ENCODE data around the gene TNPO1.

Gene TNPO1

DNA sequence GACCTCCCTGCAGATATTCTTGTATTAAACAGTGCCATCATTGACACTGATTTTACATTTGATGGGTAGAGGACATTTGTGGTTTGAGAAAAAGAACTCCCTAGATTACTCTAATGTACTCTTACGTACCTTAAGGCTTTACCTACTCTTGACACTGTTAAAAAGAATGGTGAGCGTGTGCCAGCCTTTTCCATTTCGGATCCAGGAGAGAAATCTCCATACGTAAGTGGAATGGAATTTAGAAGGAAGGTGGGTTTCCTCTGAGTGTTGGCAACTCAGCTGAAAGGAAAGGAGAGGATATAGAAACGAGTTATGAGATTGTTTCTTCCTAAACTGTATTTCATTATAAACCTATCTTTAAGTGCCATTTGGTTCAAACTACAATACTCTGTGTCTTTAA, 40.9 kb downstream of the TNPO1 start (continued):
- TF ChIP-seq, protein P1, sequence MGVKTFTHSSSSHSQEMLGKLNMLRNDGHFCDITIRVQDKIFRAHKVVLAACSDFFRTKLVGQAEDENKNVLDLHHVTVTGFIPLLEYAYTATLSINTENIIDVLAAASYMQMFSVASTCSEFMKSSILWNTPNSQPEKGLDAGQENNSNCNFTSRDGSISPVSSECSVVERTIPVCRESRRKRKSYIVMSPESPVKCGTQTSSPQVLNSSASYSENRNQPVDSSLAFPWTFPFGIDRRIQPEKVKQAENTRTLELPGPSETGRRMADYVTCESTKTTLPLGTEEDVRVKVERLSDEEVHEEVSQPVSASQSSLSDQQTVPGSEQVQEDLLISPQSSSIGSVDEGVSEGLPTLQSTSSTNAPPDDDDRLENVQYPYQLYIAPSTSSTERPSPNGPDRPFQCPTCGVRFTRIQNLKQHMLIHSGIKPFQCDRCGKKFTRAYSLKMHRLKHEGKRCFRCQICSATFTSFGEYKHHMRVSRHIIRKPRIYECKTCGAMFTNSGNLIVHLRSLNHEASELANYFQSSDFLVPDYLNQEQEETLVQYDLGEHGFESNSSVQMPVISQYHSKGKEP (tag by site-specific recombination; IDR thresholded peaks at IDR 0.05): no peak
- TF ChIP-seq ZNF549 (tag by site-specific recombination; IDR thresholded peaks at IDR 0.05) (no peak), ZNF23 (tag by site-specific recombination; IDR thresholded peaks at IDR 0.05; ENCODE audit: borderline replicate concordance) (no peak)

DNA sequence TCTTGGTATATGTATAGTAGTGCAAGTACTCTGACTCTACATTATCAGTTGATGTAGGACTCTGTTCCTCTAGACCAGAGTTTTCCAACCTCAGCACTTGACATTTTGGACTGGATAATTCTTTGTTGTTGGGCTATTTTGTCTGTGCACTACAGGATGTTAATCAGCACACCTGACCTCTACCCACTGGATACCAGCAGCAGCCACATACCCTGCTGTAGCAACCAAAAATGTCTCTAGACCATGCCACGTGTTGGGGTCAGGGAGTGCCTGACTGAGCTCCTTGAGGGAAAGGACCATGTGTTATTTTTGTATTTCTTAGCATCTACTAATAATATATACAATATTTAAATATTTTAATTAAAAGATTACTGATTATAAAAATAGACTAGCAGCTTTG, 42.7 kb downstream of the TNPO1 start:
- Histone ChIP-seq H3K36me3 (ENCODE audit: control insufficient read depth in 2 of 2, insufficient read depth in 1 of 2, low read length in 2 of 2) (peaks cover 73 to 88% of the 10 kb centered on the region in 2 experiments), H3K4me1 (ENCODE audit: control insufficient read depth, insufficient read depth, low read length) (no peaks in the 10 kb centered on the region), H3K4me3 (ENCODE audit: low read depth, low read length) (no peak overlapping the region), H3K9me3 (ENCODE audit: control insufficient read depth, insufficient read depth, low read depth, low read length) (no peaks in the 10 kb centered on the region), H3K27ac (ENCODE audit: extremely low read depth, low read depth, low read length) (no peak overlapping the region)
- TF ChIP-seq ZNF423 (tag by site-specific recombination; IDR thresholded peaks at IDR 0.05) (no peak), ZNF366 (tag by site-specific recombination; conservative IDR thresholded peaks at IDR 0.05) (no peak), ZNF561 (tag by site-specific recombination; IDR thresholded peaks at IDR 0.05; ENCODE audit: borderline replicate concordance) (no peak), ZSCAN23 (tag by site-specific recombination; IDR thresholded peaks at IDR 0.05) (no peak), ZNF629 (tag by site-specific recombination; IDR thresholded peaks at IDR 0.05) (no peak), ZNF610 (tag by site-specific recombination; IDR thresholded peaks at IDR 0.05; ENCODE audit: borderline replicate concordance) (no peak), ZNF510 (tag by site-specific recombination; IDR thresholded peaks at IDR 0.05; ENCODE audit: insufficient replicate concordance) (no peak), MZF1 (tag by site-specific recombination; IDR thresholded peaks at IDR 0.05; ENCODE audit: borderline replicate concordance) (no peak), ZNF660 (tag by site-specific recombination; IDR thresholded peaks at IDR 0.05) (no peak), ZNF2 (tag by site-specific recombination; IDR thresholded peaks at IDR 0.05) (no peak), GLIS2 (tag by site-specific recombination; IDR thresholded peaks at IDR 0.05) (no peak), SP2 (tag by site-specific recombination; IDR thresholded peaks at IDR 0.05) (no peak), ZNF10 (tag by site-specific recombination; IDR thresholded peaks at IDR 0.05) (no peak), KLF8 (tag by site-specific recombination; IDR thresholded peaks at IDR 0.05) (no peak), ZNF501 (tag by site-specific recombination; IDR thresholded peaks at IDR 0.05) (no peak), ZNF558 (tag by site-specific recombination; IDR thresholded peaks at IDR 0.05) (no peak)
- TF ChIP-seq, protein P2, sequence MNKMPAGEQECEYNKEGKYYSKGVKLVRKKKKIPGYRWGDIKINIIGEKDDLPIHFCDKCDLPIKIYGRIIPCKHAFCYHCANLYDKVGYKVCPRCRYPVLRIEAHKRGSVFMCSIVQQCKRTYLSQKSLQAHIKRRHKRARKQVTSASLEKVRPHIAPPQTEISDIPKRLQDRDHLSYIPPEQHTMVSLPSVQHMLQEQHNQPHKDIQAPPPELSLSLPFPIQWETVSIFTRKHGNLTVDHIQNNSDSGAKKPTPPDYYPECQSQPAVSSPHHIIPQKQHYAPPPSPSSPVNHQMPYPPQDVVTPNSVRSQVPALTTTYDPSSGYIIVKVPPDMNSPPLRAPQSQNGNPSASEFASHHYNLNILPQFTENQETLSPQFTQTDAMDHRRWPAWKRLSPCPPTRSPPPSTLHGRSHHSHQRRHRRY (tag by site-specific recombination; IDR thresholded peaks at IDR 0.05): no peak
- TF ChIP-seq, protein P3, sequence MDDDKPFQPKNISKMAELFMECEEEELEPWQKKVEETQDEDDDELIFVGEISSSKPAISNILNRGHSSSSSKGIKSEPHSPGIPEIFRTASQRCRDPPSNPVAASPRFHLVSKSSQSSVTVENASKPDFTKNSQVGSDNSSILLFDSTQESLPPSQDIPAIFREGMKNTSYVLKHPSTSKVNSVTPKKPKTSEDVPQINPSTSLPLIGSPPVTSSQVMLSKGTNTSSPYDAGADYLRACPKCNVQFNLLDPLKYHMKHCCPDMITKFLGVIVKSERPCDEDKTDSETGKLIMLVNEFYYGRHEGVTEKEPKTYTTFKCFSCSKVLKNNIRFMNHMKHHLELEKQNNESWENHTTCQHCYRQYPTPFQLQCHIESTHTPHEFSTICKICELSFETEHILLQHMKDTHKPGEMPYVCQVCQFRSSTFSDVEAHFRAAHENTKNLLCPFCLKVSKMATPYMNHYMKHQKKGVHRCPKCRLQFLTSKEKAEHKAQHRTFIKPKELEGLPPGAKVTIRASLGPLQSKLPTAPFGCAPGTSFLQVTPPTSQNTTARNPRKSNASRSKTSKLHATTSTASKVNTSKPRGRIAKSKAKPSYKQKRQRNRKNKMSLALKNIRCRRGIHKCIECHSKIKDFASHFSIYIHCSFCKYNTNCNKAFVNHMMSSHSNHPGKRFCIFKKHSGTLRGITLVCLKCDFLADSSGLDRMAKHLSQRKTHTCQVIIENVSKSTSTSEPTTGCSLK (tag by site-specific recombination; IDR thresholded peaks at IDR 0.05): no peak
- TF ChIP-seq, protein P4, sequence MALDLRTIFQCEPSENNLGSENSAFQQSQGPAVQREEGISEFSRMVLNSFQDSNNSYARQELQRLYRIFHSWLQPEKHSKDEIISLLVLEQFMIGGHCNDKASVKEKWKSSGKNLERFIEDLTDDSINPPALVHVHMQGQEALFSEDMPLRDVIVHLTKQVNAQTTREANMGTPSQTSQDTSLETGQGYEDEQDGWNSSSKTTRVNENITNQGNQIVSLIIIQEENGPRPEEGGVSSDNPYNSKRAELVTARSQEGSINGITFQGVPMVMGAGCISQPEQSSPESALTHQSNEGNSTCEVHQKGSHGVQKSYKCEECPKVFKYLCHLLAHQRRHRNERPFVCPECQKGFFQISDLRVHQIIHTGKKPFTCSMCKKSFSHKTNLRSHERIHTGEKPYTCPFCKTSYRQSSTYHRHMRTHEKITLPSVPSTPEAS (tag by site-specific recombination; IDR thresholded peaks at IDR 0.05): no peak
- CTCF ChIA-PET: no interaction called here
- POLR2A ChIA-PET: no interaction called here
